Fibroblast of lung (primary cell): Measurements from ENCODE around the gene ADCY3. TPM values are rescaled to one million over a fixed set of nuclear protein-coding genes. Genes with fewer than 3 reads are reported as not detected.

Source experiments
- DNase-seq, 2 donors: peaks; one replicate each; pipeline versions ENCODE4 v3.0.0 to v3.0.0-alpha.2; 2010; ENCODE audit warnings: low read depth in 2 of 2
- H2AFZ ChIP-seq: 2 replicates; pipeline ENCODE4 v1.5.1; 2012; ENCODE audit warnings: low read length, control low read depth, inconsistent platforms
- H3K27ac ChIP-seq: 2 replicates; pipeline ENCODE4 v1.5.1; 2011; ENCODE audit warnings: low read length, control low read depth; ENCODE audit not compliant: insufficient read depth
- H3K27me3 ChIP-seq: 2 replicates; pipeline ENCODE4 v1.5.1; 2011; ENCODE audit warnings: mild to moderate bottlenecking, low read length; ENCODE audit not compliant: control insufficient read depth, insufficient read depth
- H3K36me3 ChIP-seq: 2 replicates; pipeline ENCODE4 v1.5.1; 2011; ENCODE audit warnings: low read length; ENCODE audit not compliant: control insufficient read depth, insufficient read depth
- H3K4me1 ChIP-seq: 2 replicates; pipeline ENCODE4 v1.5.1; 2011; ENCODE audit warnings: low read length; ENCODE audit not compliant: control insufficient read depth, insufficient read depth; ENCODE audit errors: extremely low read depth
- H3K4me2 ChIP-seq: 2 replicates; pipeline ENCODE4 v1.5.1; 2011; ENCODE audit warnings: low read length, control low read depth; ENCODE audit not compliant: insufficient read depth; ENCODE audit errors: extremely low read depth
- H3K4me3 ChIP-seq, 4 experiments: fragments of 200-600 bp in 1 of 4; sonication (generic) in 1 of 4; replicated peaks in 1 of 4; 2 replicates each; pipeline ENCODE4 v1.5.1; 2011 to 2016; ENCODE audit warnings: low read length in 4 of 4, low read depth in 3 of 4, mild to moderate bottlenecking in 3 of 4, control low read depth in 2 of 4, inconsistent platforms in 1 of 4, mixed read lengths in 1 of 4; ENCODE audit not compliant: insufficient read depth in 1 of 4; ENCODE audit errors: control extremely low read depth in 1 of 4
- H3K79me2 ChIP-seq: 2 replicates; pipeline ENCODE4 v1.5.1; 2012; ENCODE audit warnings: mild to moderate bottlenecking, low read length, inconsistent platforms; ENCODE audit not compliant: control insufficient read depth, insufficient read depth
- H3K9ac ChIP-seq: 2 replicates; pipeline ENCODE4 v1.5.1; 2011; ENCODE audit warnings: mild to moderate bottlenecking, low read length, control low read depth; ENCODE audit not compliant: insufficient read depth
- H3K9me3 ChIP-seq: 2 replicates; pipeline ENCODE4 v1.5.1; 2012; ENCODE audit warnings: low read depth, low read length; ENCODE audit not compliant: control insufficient read depth, insufficient read depth
- H4K20me1 ChIP-seq: 2 replicates; pipeline ENCODE4 v1.5.1; 2011; ENCODE audit warnings: low read length; ENCODE audit not compliant: control insufficient read depth, insufficient read depth; ENCODE audit errors: extremely low read depth
- CTCF ChIP-seq, 2 donors: IDR thresholded peaks in 1 of 2; conservative IDR thresholded peaks in 1 of 2; 1 replicate in 1 of 2; 2 replicates in 1 of 2; pipeline ENCODE4 v1.5.1; 2011 to 2012; ENCODE audit warnings: low read length in 2 of 2, control low read depth in 1 of 2, inconsistent platforms in 1 of 2, low read depth in 1 of 2, mild to moderate bottlenecking in 1 of 2
- EZH2 ChIP-seq: IDR thresholded peaks from 2 replicates; pipeline ENCODE4 v1.5.1; 2012; ENCODE audit warnings: low read length, control low read depth, mild to moderate bottlenecking; ENCODE audit errors: missing control alignments
- polyA plus RNA-seq, 2 donors: library from polyadenylated mRNA; depleted of rRNA in 1 of 2; stranded (reverse) in 1 of 2; unstranded in 1 of 2; fragments of >200 nt; gene quantifications; 2 replicates each; pipeline ENCODE4 v1.2.1, GENCODE V29; 2011 to 2012; ENCODE audit warnings: missing spikeins in 1 of 2
- total RNA-seq: library from RNA; depleted of rRNA; stranded (reverse); fragments of >200 nt; gene quantifications from 2 replicates; pipeline ENCODE4 v1.2.1, GENCODE V29; 2014

The ADCY3 gene
- total and polyA plus RNA-seq, 2 donors (not counting 1 experiment from before 2014, with no cell fraction given), result 33.0 to 90.2 TPM

GRCh38 chr2:24832073-24832461, 88.0 kb downstream of the ADCY3 start:
- Histone ChIP-seq H3K4me1 (no peaks in the 10 kb centered on the region), H3K9ac (no peak overlapping the region), H3K27ac (no peak overlapping the region), H4K20me1 (no peaks in the 10 kb centered on the region), H3K4me2 (no peak overlapping the region), H3K4me3 (no peak overlapping the region), H3K79me2 (no peaks in the 10 kb centered on the region), H3K27me3 (no peaks in the 10 kb centered on the region), H3K36me3 (peaks cover 3% of the 10 kb centered on the region), H2AFZ (no peak overlapping the region), H3K9me3 (no peaks in the 10 kb centered on the region)
- no peak for DNase-seq
- TF ChIP-seq EZH2 (no peak), CTCF (conservative IDR thresholded peaks at IDR 0.05 in 1 of 2, IDR thresholded peaks at IDR 0.05 in 1 of 2; ENCODE audit: low read depth in 1 of 2, low read length in 2 of 2) (no peak)

GRCh38 chr2:24831221-24832072, 88.6 kb downstream of the ADCY3 start:
- no peaks in the 10 kb centered on the region for H3K4me1 ChIP-seq
- no peaks in the 10 kb centered on the region for H3K9me3 ChIP-seq
- no peak for DNase-seq
- TF ChIP-seq CTCF (conservative IDR thresholded peaks at IDR 0.05 in 1 of 2, IDR thresholded peaks at IDR 0.05 in 1 of 2; ENCODE audit: low read depth in 1 of 2, low read length in 2 of 2) (no peak), EZH2 (no peak)
- no peak overlapping the region for H3K4me2 ChIP-seq
- no peaks in the 10 kb centered on the region for H3K27me3 ChIP-seq
- H3K4me3 ChIP-seq, result no peak overlapping the region
- H2AFZ ChIP-seq, result no peak overlapping the region
- H3K9ac ChIP-seq, result no peak overlapping the region
- no peaks in the 10 kb centered on the region for H4K20me1 ChIP-seq
- no peaks in the 10 kb centered on the region for H3K79me2 ChIP-seq
- H3K27ac ChIP-seq, result no peak overlapping the region
- H3K36me3 ChIP-seq, result peaks cover 2% of the 10 kb centered on the region

GRCh38 chr2:24830786-24831185, 89.3 kb downstream of the ADCY3 start:
- Histone ChIP-seq H3K36me3 (peaks cover 2% of the 10 kb centered on the region), H4K20me1 (no peaks in the 10 kb centered on the region)

More at GRCh38 chr2:24830786-24831185, 89.3 kb downstream of the ADCY3 start:
- Histone ChIP-seq H3K4me2 (no peak overlapping the region), H3K27me3 (no peaks in the 10 kb centered on the region), H3K4me3 (no peak overlapping the region), H2AFZ (no peak overlapping the region), H3K9me3 (no peaks in the 10 kb centered on the region), H3K27ac (no peak overlapping the region), H3K79me2 (no peaks in the 10 kb centered on the region), H3K4me1 (no peaks in the 10 kb centered on the region), H3K9ac (no peak overlapping the region)
- TF ChIP-seq CTCF (conservative IDR thresholded peaks at IDR 0.05 in 1 of 2, IDR thresholded peaks at IDR 0.05 in 1 of 2; ENCODE audit: low read depth in 1 of 2, low read length in 2 of 2), result no peak
- no peak for TF ChIP-seq EZH2
- DNase-seq, result no peak
